HepG2 (cell line): ENCODE results near the gene MADCAM1. TPM values are rescaled to one million over a fixed set of nuclear protein-coding genes. Genes with fewer than 3 reads are reported as not detected.

ENCODE experiments used
- ATM ChIP-seq: fragments of 450-650 bp; IDR thresholded peaks from 2 replicates; pipeline ENCODE4 v1.7.1; 2017; ENCODE audit warnings: mild to moderate bottlenecking, borderline replicate concordance
- BRCA1 ChIP-seq: sonication (generic); formaldehyde crosslinking; IDR thresholded peaks from 2 replicates; pipeline ENCODE4 v1.4.0; 2020; ENCODE audit warnings: missing genetic modification reagents
- CHD4 ChIP-seq: fragments of 200-600 bp; sonication (generic); IDR thresholded peaks from 2 replicates; pipeline ENCODE4 v1.7.0; 2017; ENCODE audit warnings: mild to moderate bottlenecking, low read length, borderline replicate concordance
- ETV6 ChIP-seq: sonication (generic); formaldehyde crosslinking; conservative IDR thresholded peaks from 2 replicates; pipeline ENCODE4 v1.4.0; 2020; ENCODE audit warnings: missing genetic modification reagents
- HIVEP1 ChIP-seq: sonication (generic); formaldehyde crosslinking; IDR thresholded peaks from 2 replicates; pipeline ENCODE4 v1.4.0; 2020; ENCODE audit warnings: mild to moderate bottlenecking, missing genetic modification reagents
- MED1 ChIP-seq: sonication (generic); formaldehyde crosslinking; IDR thresholded peaks from 2 replicates; pipeline ENCODE4 v1.4.0; 2020; ENCODE audit warnings: missing genetic modification reagents
- RARA ChIP-seq: IDR thresholded peaks from 2 replicates; pipeline ENCODE4 v1.6.1; 2016; ENCODE audit warnings: missing genetic modification reagents, missing compliant biosample characterization
- RBM22 ChIP-seq: fragments of 200-400 bp; formaldehyde crosslinking; optimal IDR thresholded peaks from 2 replicates; pipeline ENCODE3; 2017; ENCODE audit warnings: mild to moderate bottlenecking, low read length, moderate library complexity
- RFXAP ChIP-seq: sonication (generic); formaldehyde crosslinking; IDR thresholded peaks from 2 replicates; pipeline ENCODE4 v1.4.0; 2020; ENCODE audit warnings: missing genetic modification reagents, borderline replicate concordance
- SALL1 ChIP-seq: sonication (generic); formaldehyde crosslinking; IDR thresholded peaks from 2 replicates; pipeline ENCODE4 v1.8.0; 2022; ENCODE audit warnings: mild to moderate bottlenecking, missing genetic modification reagents
- TBX3 ChIP-seq: fragments of 450-650 bp; IDR thresholded peaks from 2 replicates; pipeline ENCODE4 v1.6.1; 2017; ENCODE audit warnings: antibody characterized with exemption, mild to moderate bottlenecking, inconsistent platforms, borderline replicate concordance
- ZFP90 ChIP-seq: sonication (generic); formaldehyde crosslinking; IDR thresholded peaks from 2 replicates; pipeline ENCODE4 v1.8.0; 2022; ENCODE audit warnings: missing genetic modification reagents, mild to moderate bottlenecking, inconsistent platforms, borderline replicate concordance
- ZKSCAN1 ChIP-seq: fragments of 150-350 bp; IDR thresholded peaks from 2 replicates; pipeline ENCODE4 v1.6.1; 2014; ENCODE audit warnings: low read length
- ZKSCAN5 ChIP-seq: sonication (generic); formaldehyde crosslinking; IDR thresholded peaks from 2 replicates; pipeline ENCODE4 v1.5.1; 2020; ENCODE audit warnings: mild to moderate bottlenecking, missing genetic modification reagents
- ZNF30 ChIP-seq: sonication (generic); formaldehyde crosslinking; IDR thresholded peaks from 2 replicates; pipeline ENCODE4 v1.5.0; 2020; ENCODE audit warnings: mild to moderate bottlenecking, missing genetic modification reagents
- ZNF547 ChIP-seq: sonication (generic); formaldehyde crosslinking; IDR thresholded peaks from 2 replicates; pipeline ENCODE4 v1.5.1; 2020; ENCODE audit warnings: mild to moderate bottlenecking, missing genetic modification reagents
- ZNF549 ChIP-seq: sonication (generic); formaldehyde crosslinking; IDR thresholded peaks from 2 replicates; pipeline ENCODE4 v1.5.0; 2020; ENCODE audit warnings: missing genetic modification reagents
- ZNF577 ChIP-seq: sonication (generic); formaldehyde crosslinking; IDR thresholded peaks from 2 replicates; pipeline ENCODE4 v1.4.0; 2020; ENCODE audit warnings: mild to moderate bottlenecking, low read depth, missing genetic modification reagents, borderline replicate concordance
- ZNF703 ChIP-seq: sonication (generic); formaldehyde crosslinking; IDR thresholded peaks from 2 replicates; pipeline ENCODE4 v1.5.1; 2020; ENCODE audit warnings: missing genetic modification reagents, mild to moderate bottlenecking, moderate library complexity, borderline replicate concordance
- polyA plus RNA-seq, 8 experiments: library from polyadenylated mRNA; depleted of rRNA in 3 of 8; stranded (reverse) in 7 of 8; unstranded in 1 of 8; fragments of >200 nt; fragmentation: Illumina TruSeq in 4 of 8; extraction: Trizol in 4 of 8; gene quantifications; 2 replicates each; pipeline versions ENCODE4 v1.2.1 to v1.2.3, GENCODE V29; 2011 to 2016; ENCODE audit warnings: low read depth in 4 of 8, missing spikeins in 1 of 8, mixed read lengths in 1 of 8; ENCODE audit not compliant: insufficient read depth in 1 of 8
- total RNA-seq, 5 experiments: library from RNA; depleted of rRNA; stranded (reverse); fragments of >200 nt; fragmentation: Illumina TruSeq; extraction: Trizol; gene quantifications; 2 replicates each; pipeline ENCODE4 v1.2.3, GENCODE V29; 2016; ENCODE audit warnings: low read depth in 1 of 5
- TF ChIP-seq, protein P1 (sequence below), 2 experiments: sonication (generic) in 1 of 2; formaldehyde crosslinking in 1 of 2; IDR thresholded peaks; 2 replicates each; pipeline versions ENCODE4 v1.5.1 to v1.6.1; 2011 to 2020; ENCODE audit warnings: borderline replicate concordance in 1 of 2, low read depth in 1 of 2, low read length in 1 of 2, mild to moderate bottlenecking in 1 of 2, missing genetic modification reagents in 1 of 2, moderate library complexity in 1 of 2
- TF ChIP-seq, protein P2 (sequence below): sonication (generic); formaldehyde crosslinking; IDR thresholded peaks from 2 replicates; pipeline ENCODE4 v1.4.0; 2020; ENCODE audit warnings: missing genetic modification reagents
- TF ChIP-seq, protein P3 (sequence below): IDR thresholded peaks from 2 replicates; pipeline ENCODE4 v1.6.1; 2018; ENCODE audit warnings: missing genetic modification reagents
- TF ChIP-seq, protein P4 (sequence below): sonication (generic); formaldehyde crosslinking; IDR thresholded peaks from 2 replicates; pipeline ENCODE4 v1.4.0; 2020; ENCODE audit warnings: missing genetic modification reagents
- TF ChIP-seq, protein P5 (sequence below): sonication (generic); formaldehyde crosslinking; IDR thresholded peaks from 2 replicates; pipeline ENCODE4 v1.5.0; 2020; ENCODE audit warnings: mild to moderate bottlenecking, low read depth, missing genetic modification reagents, borderline replicate concordance

MADCAM1 gene
- total and polyA plus RNA-seq, 2 of the 13 experiments (the other 11 are each of a cell fraction or from before 2014, with no cell fraction given): 0.29 to 0.33 TPM

DNA sequence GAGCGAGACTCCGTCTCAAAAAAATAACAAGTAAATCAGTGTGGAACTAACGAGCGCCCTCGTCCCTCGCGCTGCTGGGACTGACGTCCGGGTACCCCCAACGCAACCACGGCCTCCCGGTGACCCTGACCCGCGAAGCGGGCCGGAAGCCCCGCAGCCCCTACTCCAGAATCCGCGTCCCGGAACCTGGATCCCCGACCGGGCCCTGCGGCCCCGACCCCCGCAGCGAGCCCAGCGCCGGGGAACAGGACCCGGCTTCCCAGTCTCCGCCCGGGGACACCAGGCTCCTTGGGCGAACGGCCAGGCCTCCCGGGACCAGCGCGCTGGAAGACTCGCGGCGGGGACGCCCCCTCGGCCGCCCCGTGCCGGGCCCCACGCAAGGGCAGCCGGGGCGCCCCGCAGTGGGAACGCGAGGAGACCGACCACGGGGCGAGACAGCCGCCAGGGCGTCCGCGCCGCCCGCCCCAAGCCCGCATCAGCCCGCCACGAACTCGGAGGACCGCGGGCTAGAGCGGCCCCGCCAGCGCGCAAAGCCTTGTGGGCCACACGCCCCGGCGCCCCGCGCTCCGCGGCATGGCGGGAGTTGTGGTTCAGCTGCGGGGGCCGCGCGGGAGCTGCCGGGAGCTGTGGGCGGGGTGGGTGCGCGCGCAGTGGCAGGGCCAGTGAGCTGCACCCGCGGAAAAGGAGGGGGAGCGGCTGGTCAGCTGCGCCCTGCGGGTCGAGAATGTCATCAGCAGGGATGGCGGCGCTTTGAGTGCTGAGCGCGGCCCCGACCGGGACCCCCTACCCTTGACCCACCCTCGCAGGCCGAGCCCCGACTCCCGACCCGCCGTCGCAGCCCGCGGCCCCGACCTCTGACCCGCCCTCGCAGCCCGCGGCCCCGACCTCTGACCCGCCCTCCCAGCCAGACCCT is 7.5 kb upstream of the MADCAM1 start (continued):
- TF ChIP-seq RARA (CRISPR knock-in tag) (peak; percentile 6; the same call in 1 of the 2 replicates), TBX3 (no peak), ZKSCAN5 (CRISPR knock-in tag) (no peak), ZNF577 (no peak), MED1 (CRISPR knock-in tag) (peak; percentile 71), ZNF547 (CRISPR knock-in tag) (peak; percentile 76; the same call in 1 of the 2 replicates), ZFP90 (CRISPR knock-in tag) (no peak; the same call in 1 of the 2 replicates), HIVEP1 (CRISPR knock-in tag) (no peak; the same call in 1 of the 2 replicates), CHD4 (no peak), ZNF549 (CRISPR knock-in tag) (0 out of 2 replicates have a peak, but pooled peaks have one; percentile 30), SALL1 (CRISPR knock-in tag) (peak; percentile 64), ETV6 (CRISPR knock-in tag) (no peak), ZNF703 (CRISPR knock-in tag) (no peak), ZNF30 (CRISPR knock-in tag) (no peak), ATM (no peak), BRCA1 (peak; percentile 73; the same call in 1 of the 2 replicates), ZKSCAN1 (no peak), RFXAP (peak; percentile 24; the same call in 1 of the 2 replicates), RBM22 (no peak)
- TF ChIP-seq, protein P1, sequence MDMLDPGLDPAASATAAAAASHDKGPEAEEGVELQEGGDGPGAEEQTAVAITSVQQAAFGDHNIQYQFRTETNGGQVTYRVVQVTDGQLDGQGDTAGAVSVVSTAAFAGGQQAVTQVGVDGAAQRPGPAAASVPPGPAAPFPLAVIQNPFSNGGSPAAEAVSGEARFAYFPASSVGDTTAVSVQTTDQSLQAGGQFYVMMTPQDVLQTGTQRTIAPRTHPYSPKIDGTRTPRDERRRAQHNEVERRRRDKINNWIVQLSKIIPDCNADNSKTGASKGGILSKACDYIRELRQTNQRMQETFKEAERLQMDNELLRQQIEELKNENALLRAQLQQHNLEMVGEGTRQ (IDR thresholded peaks at IDR 0.05; ENCODE audit: low read depth, low read length): no peak
- TF ChIP-seq, protein P1 (CRISPR knock-in tag; IDR thresholded peaks at IDR 0.05; ENCODE audit: borderline replicate concordance): no peak
- TF ChIP-seq, protein P2, sequence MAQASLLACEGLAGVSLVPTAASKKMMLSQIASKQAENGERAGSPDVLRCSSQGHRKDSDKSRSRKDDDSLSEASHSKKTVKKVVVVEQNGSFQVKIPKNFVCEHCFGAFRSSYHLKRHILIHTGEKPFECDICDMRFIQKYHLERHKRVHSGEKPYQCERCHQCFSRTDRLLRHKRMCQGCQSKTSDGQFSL: peak; percentile 48; the same call in 1 of the 2 replicates
- TF ChIP-seq, protein P3, sequence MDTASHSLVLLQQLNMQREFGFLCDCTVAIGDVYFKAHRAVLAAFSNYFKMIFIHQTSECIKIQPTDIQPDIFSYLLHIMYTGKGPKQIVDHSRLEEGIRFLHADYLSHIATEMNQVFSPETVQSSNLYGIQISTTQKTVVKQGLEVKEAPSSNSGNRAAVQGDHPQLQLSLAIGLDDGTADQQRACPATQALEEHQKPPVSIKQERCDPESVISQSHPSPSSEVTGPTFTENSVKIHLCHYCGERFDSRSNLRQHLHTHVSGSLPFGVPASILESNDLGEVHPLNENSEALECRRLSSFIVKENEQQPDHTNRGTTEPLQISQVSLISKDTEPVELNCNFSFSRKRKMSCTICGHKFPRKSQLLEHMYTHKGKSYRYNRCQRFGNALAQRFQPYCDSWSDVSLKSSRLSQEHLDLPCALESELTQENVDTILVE: peak; percentile 95
- TF ChIP-seq, protein P4, sequence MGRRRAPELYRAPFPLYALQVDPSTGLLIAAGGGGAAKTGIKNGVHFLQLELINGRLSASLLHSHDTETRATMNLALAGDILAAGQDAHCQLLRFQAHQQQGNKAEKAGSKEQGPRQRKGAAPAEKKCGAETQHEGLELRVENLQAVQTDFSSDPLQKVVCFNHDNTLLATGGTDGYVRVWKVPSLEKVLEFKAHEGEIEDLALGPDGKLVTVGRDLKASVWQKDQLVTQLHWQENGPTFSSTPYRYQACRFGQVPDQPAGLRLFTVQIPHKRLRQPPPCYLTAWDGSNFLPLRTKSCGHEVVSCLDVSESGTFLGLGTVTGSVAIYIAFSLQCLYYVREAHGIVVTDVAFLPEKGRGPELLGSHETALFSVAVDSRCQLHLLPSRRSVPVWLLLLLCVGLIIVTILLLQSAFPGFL: no peak; the same call in 1 of the 2 replicates
- TF ChIP-seq, protein P5, sequence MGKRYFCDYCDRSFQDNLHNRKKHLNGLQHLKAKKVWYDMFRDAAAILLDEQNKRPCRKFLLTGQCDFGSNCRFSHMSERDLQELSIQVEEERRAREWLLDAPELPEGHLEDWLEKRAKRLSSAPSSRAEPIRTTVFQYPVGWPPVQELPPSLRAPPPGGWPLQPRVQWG (CRISPR knock-in tag): no peak
